Loucy (cell line): ENCODE results near the gene TOP2A.
"Not testable (repeated sequence)": the region's sequence is repeated elsewhere in the genome, so short reads cannot be mapped to it uniquely, and the experiment has no call there.

Experiments
- H2AFZ ChIP-seq: fragments of 200-600 bp; sonication (generic); 2 replicates; pipeline ENCODE4 v1.6.0; 2016; ENCODE audit warnings: antibody characterized with exemption, mild to moderate bottlenecking, low read length, moderate library complexity
- H3F3A ChIP-seq: fragments of 200-600 bp; 2 replicates; pipeline ENCODE4 v1.6.0; 2016; ENCODE audit warnings: antibody characterized with exemption, low read depth, mild to moderate bottlenecking
- H3K27me3 ChIP-seq: fragments of 200-600 bp; sonication (generic); 2 replicates; pipeline ENCODE4 v1.6.1; 2014; ENCODE audit warnings: low read length, mild to moderate bottlenecking; ENCODE audit not compliant: insufficient read depth, poor library complexity, severe bottlenecking
- H3K36me3 ChIP-seq: fragments of 200-600 bp; sonication (generic); 2 replicates; pipeline ENCODE4 v1.6.1; 2016; ENCODE audit warnings: low read length; ENCODE audit not compliant: insufficient read depth
- H3K4me1 ChIP-seq: fragments of 200-600 bp; sonication (generic); 2 replicates; pipeline ENCODE4 v1.5.1; 2014; ENCODE audit warnings: low read length, mild to moderate bottlenecking; ENCODE audit not compliant: insufficient read depth, poor library complexity, severe bottlenecking
- H3K4me2 ChIP-seq: fragments of 200-600 bp; sonication (generic); 2 replicates; pipeline ENCODE4 v1.6.0; 2014; ENCODE audit warnings: antibody characterized with exemption, low read length, low read depth, mild to moderate bottlenecking; ENCODE audit not compliant: poor library complexity, severe bottlenecking
- H3K4me3 ChIP-seq: fragments of 200-600 bp; sonication (generic); 2 replicates; pipeline ENCODE4 v1.5.1; 2014; ENCODE audit warnings: low read length, mild to moderate bottlenecking, mixed read lengths; ENCODE audit not compliant: poor library complexity, severe bottlenecking
- H3K79me2 ChIP-seq: fragments of 200-600 bp; sonication (generic); 2 replicates; pipeline ENCODE4 v1.6.1; 2014; ENCODE audit warnings: low read length; ENCODE audit not compliant: insufficient read depth
- H3K9ac ChIP-seq: fragments of 200-600 bp; sonication (generic); 2 replicates; pipeline ENCODE4 v1.6.0; 2014; ENCODE audit warnings: mild to moderate bottlenecking, low read depth, low read length, moderate library complexity; ENCODE audit not compliant: poor library complexity, severe bottlenecking
- H3K9me2 ChIP-seq: fragments of 200-600 bp; sonication (generic); replicated peaks from 2 replicates; pipeline ENCODE4 v1.6.1; 2016; ENCODE audit warnings: low read depth, low read length, mixed read lengths
- H3K9me3 ChIP-seq: fragments of 200-600 bp; sonication (generic); 2 replicates; pipeline ENCODE4 v1.6.1; 2014; ENCODE audit warnings: mild to moderate bottlenecking, antibody characterized with exemption, low read length, low read depth; ENCODE audit not compliant: insufficient read depth
- H4K20me1 ChIP-seq: fragments of 200-600 bp; sonication (generic); 2 replicates; pipeline ENCODE4 v1.6.0; 2014; ENCODE audit warnings: antibody characterized with exemption, low read length, mild to moderate bottlenecking; ENCODE audit not compliant: insufficient read depth, poor library complexity, severe bottlenecking
- EZH2phosphoT487 ChIP-seq: fragments of 200-600 bp; IDR thresholded peaks from 2 replicates; pipeline ENCODE4 v1.6.1; 2018; ENCODE audit warnings: antibody characterized with exemption, mild to moderate bottlenecking, moderate library complexity, borderline replicate concordance
- TF ChIP-seq, protein P1 (sequence below): fragments of 200-600 bp; sonication (generic); conservative IDR thresholded peaks from 2 replicates; pipeline ENCODE4 v1.5.1; 2014; ENCODE audit warnings: mild to moderate bottlenecking, antibody characterized with exemption, low read length

The TOP2A gene

DNA sequence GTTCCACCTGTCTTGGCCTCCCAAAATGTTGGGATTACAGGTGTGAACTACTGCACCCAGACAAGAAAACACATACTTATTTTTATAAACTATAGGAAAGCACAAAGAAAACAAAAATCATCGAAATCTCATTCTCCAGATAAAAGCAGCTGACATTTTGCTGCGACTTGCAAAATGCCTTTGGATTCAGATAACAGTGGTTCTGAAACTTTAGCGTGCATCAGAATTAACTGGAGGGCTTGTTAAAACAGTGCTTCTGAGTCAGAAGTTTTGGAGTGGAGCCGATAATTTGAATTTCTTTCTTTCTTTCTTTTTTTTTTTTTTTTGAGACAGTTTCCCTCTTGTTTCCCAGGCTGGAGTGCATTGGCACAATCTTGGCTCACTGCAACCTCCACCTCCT lies 35.4 kb downstream of the TOP2A start:
- H3K4me1 ChIP-seq, result no peaks in the 10 kb centered on the region
- H3K9me3 ChIP-seq, result no peaks in the 10 kb centered on the region
- H3F3A ChIP-seq, result peaks cover 5% of the 10 kb centered on the region; the same call in 1 of the 2 replicates
- H2AFZ ChIP-seq, result no peak overlapping the region
- H3K9me2 ChIP-seq, result no peaks in the 10 kb centered on the region
- no peak overlapping the region for H3K9ac ChIP-seq
- H3K27me3 ChIP-seq, result no peaks in the 10 kb centered on the region
- H4K20me1 ChIP-seq, result no peaks in the 10 kb centered on the region
- no peak for TF ChIP-seq EZH2phosphoT487
- no peak overlapping the region for H3K4me3 ChIP-seq
- no peak overlapping the region for H3K4me2 ChIP-seq
- no peaks in the 10 kb centered on the region for H3K79me2 ChIP-seq
- H3K36me3 ChIP-seq, result peaks cover 9% of the 10 kb centered on the region; the same call in 1 of the 2 replicates

GRCh38 chr17:40378966-40379365 lies 38.7 kb downstream of the TOP2A start:
- H3K4me2 ChIP-seq, result no peak overlapping the region
- H3K9me2 ChIP-seq, result no peaks in the 10 kb centered on the region
- no peak overlapping the region for H3K9ac ChIP-seq
- H3K79me2 ChIP-seq, result no peaks in the 10 kb centered on the region
- H3K4me3 ChIP-seq, result no peak overlapping the region
- no peak overlapping the region for H2AFZ ChIP-seq
- no peaks in the 10 kb centered on the region for H3K36me3 ChIP-seq
- no peaks in the 10 kb centered on the region for H3K4me1 ChIP-seq
- no peaks in the 10 kb centered on the region for H4K20me1 ChIP-seq
- H3K9me3 ChIP-seq, result no peaks in the 10 kb centered on the region
- TF ChIP-seq, protein P1, sequence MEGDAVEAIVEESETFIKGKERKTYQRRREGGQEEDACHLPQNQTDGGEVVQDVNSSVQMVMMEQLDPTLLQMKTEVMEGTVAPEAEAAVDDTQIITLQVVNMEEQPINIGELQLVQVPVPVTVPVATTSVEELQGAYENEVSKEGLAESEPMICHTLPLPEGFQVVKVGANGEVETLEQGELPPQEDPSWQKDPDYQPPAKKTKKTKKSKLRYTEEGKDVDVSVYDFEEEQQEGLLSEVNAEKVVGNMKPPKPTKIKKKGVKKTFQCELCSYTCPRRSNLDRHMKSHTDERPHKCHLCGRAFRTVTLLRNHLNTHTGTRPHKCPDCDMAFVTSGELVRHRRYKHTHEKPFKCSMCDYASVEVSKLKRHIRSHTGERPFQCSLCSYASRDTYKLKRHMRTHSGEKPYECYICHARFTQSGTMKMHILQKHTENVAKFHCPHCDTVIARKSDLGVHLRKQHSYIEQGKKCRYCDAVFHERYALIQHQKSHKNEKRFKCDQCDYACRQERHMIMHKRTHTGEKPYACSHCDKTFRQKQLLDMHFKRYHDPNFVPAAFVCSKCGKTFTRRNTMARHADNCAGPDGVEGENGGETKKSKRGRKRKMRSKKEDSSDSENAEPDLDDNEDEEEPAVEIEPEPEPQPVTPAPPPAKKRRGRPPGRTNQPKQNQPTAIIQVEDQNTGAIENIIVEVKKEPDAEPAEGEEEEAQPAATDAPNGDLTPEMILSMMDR, result no peak
- no peaks in the 10 kb centered on the region for H3F3A ChIP-seq
- H3K27me3 ChIP-seq, result no peaks in the 10 kb centered on the region

GRCh38 chr17:40377832-40378231 lies 39.9 kb downstream of the TOP2A start:
- TF ChIP-seq, protein P1, result no peak
- TF ChIP-seq EZH2phosphoT487, result no peak
- no peaks in the 10 kb centered on the region for H3K9me2 ChIP-seq
- no peaks in the 10 kb centered on the region for H3K79me2 ChIP-seq
- no peak overlapping the region for H3K9ac ChIP-seq
- H4K20me1 ChIP-seq, result no peaks in the 10 kb centered on the region
- H3K27me3 ChIP-seq, result no peaks in the 10 kb centered on the region
- H3K4me3 ChIP-seq, result no peak overlapping the region
- no peaks in the 10 kb centered on the region for H3F3A ChIP-seq
- H3K9me3 ChIP-seq, result no peaks in the 10 kb centered on the region
- H2AFZ ChIP-seq, result no peak overlapping the region
- H3K4me1 ChIP-seq, result peaks cover 4% of the 10 kb centered on the region
- no peak overlapping the region for H3K4me2 ChIP-seq
- no peaks in the 10 kb centered on the region for H3K36me3 ChIP-seq

DNA sequence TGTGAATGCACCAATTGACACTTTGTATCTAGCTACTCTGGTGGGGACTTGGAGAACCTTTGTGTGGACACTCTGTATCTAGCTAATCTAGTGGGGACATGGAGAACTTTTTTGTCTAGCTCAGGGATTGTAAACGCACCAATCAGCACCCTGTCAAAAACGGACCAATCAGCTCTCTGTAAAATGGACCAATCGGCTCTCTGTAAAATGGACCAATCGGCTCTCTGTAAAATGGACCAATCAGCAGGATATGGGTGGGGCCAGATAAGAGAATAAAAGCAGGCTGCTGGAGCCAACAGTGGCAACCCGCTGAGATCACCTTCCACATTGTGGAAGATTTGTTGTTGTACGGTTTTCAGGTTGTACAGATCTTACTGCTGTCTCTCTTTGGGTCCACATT lies 41.2 kb downstream of the TOP2A start:
- not testable (repeated sequence) for H2AFZ ChIP-seq, H3K4me3 ChIP-seq, H3K27me3 ChIP-seq, H3K9ac ChIP-seq, H3K36me3 ChIP-seq, H3K9me3 ChIP-seq, H3K9me2 ChIP-seq, H3K4me2 ChIP-seq, H4K20me1 ChIP-seq, H3F3A ChIP-seq, H3K79me2 ChIP-seq
- peaks cover 14% of the 10 kb centered on the region for H3K4me1 ChIP-seq

GRCh38 chr17:40375786-40376185 lies 41.9 kb downstream of the TOP2A start:
- not testable (repeated sequence) for H3K79me2 ChIP-seq, H3K9me3 ChIP-seq, H3F3A ChIP-seq, H3K36me3 ChIP-seq, H4K20me1 ChIP-seq, H3K27me3 ChIP-seq, H3K9me2 ChIP-seq, H3K4me2 ChIP-seq, H3K9ac ChIP-seq, H3K4me3 ChIP-seq, H2AFZ ChIP-seq
- H3K4me1 ChIP-seq, result peaks cover 16% of the 10 kb centered on the region
